K562 (cell line): Measurements from ENCODE around the gene TTC33. TPM values are rescaled to one million over a fixed set of nuclear protein-coding genes. Genes with fewer than 3 reads are reported as not detected.

Experiments
- MTA2 ChIP-seq: fragments of 450-650 bp; IDR thresholded peaks from 2 replicates; pipeline ENCODE4 v1.6.1; 2016; ENCODE audit warnings: low read depth
- MYC ChIP-seq, 2 experiments: fragments of 250-450 bp in 1 of 2; sonication (Bioruptor Pico) in 1 of 2; IDR thresholded peaks; 2 replicates each; pipeline versions ENCODE4 v1.5.1 to v1.6.1; 2012 to 2021; ENCODE audit warnings: low read depth in 2 of 2, borderline replicate concordance in 1 of 2, improper control_type of control experiment in 1 of 2, low read length in 1 of 2, mild to moderate bottlenecking in 1 of 2, moderate library complexity in 1 of 2
- NCOA4 ChIP-seq: fragments of 450-650 bp; IDR thresholded peaks from 2 replicates; pipeline ENCODE4 v1.6.1; 2018; ENCODE audit warnings: mild to moderate bottlenecking; ENCODE audit not compliant: partially characterized antibody
- TFAM ChIP-seq: fragments of 250-450 bp; sonication (Bioruptor Pico); conservative IDR thresholded peaks from 2 replicates; pipeline ENCODE4 v1.5.0; 2021; ENCODE audit warnings: mild to moderate bottlenecking, moderate library complexity
- XRCC3 ChIP-seq: fragments of 450-650 bp; IDR thresholded peaks from 2 replicates; pipeline ENCODE4 v1.6.1; 2017; ENCODE audit warnings: mild to moderate bottlenecking, moderate library complexity
- ZFP30 ChIP-seq: fragments of 250-450 bp; sonication (Bioruptor Pico); IDR thresholded peaks from 2 replicates; pipeline ENCODE4 v1.8.0; 2022; ENCODE audit warnings: moderate library complexity, mild to moderate bottlenecking, inconsistent platforms, borderline replicate concordance
- ZNF134 ChIP-seq: fragments of 250-450 bp; sonication (Bioruptor Pico); conservative IDR thresholded peaks from 2 replicates; pipeline ENCODE4 v1.4.0; 2020
- ZNF232 ChIP-seq: sonication (generic); formaldehyde crosslinking; IDR thresholded peaks from 2 replicates; pipeline ENCODE4 v1.8.0; 2022; ENCODE audit warnings: mild to moderate bottlenecking, missing genetic modification reagents
- polyA plus RNA-seq, 8 experiments: library from polyadenylated mRNA; depleted of rRNA in 4 of 8; stranded (reverse) in 5 of 8; unstranded in 3 of 8; fragments of >200 nt; fragmentation: Nextera tagmentation in 2 of 8; fragmentation: Illumina TruSeq in 1 of 8; extraction: Ambion mirVana in 2 of 8; extraction: Trizol in 1 of 8; gene quantifications; 2 replicates each; pipeline versions ENCODE4 v1.2.1 to v1.2.3, GENCODE V29; 2011 to 2014; ENCODE audit warnings: inconsistent platforms in 1 of 8, missing spikeins in 1 of 8
- total RNA-seq, 7 experiments: library from RNA; depleted of rRNA in 6 of 7; stranded (reverse); fragments of >200 nt in 6 of 7; fragmentation: Illumina TruSeq in 2 of 7; extraction: Trizol in 2 of 7; gene quantifications; 2 replicates each; pipeline versions ENCODE4 v1.2.1 to v1.2.3, GENCODE V29; 2011 to 2021; ENCODE audit warnings: low replicate concordance in 1 of 7
- TF ChIP-seq, protein P1 (sequence below): fragments of 250-450 bp; sonication (Bioruptor Pico); IDR thresholded peaks from 2 replicates; pipeline ENCODE4 v1.4.0; 2020; ENCODE audit warnings: mild to moderate bottlenecking, moderate library complexity, borderline replicate concordance
- TF ChIP-seq, protein P2 (sequence below): fragments of 450-650 bp; IDR thresholded peaks from 2 replicates; pipeline ENCODE4 v1.6.1; 2016; ENCODE audit warnings: mild to moderate bottlenecking, moderate library complexity
- TF ChIP-seq, protein P3 (sequence below): fragments of 250-450 bp; sonication (Bioruptor Pico); IDR thresholded peaks from 2 replicates; pipeline ENCODE4 v1.8.0; 2021; ENCODE audit warnings: borderline replicate concordance, mild to moderate bottlenecking, moderate library complexity; ENCODE audit not compliant: poor library complexity, severe bottlenecking

TTC33 gene
- total and polyA plus RNA-seq, 9 of the 15 experiments (the other 6 are each of a cell fraction or from before 2014, with no cell fraction given): 11.5 to 24.9 (median 21.1) TPM

GRCh38 chr5:40584054-40584453 is 171.7 kb downstream of the TTC33 start (continued):
- TF ChIP-seq MYC (IDR thresholded peaks at IDR 0.05; ENCODE audit: low read depth, low read length): no peak
- TF ChIP-seq MYC (CRISPR knock-in tag; IDR thresholded peaks at IDR 0.05; ENCODE audit: borderline replicate concordance, low read depth): no peak
- no peak for TF ChIP-seq ZFP30 (CRISPR knock-in tag)
- TF ChIP-seq NCOA4: no peak
- TF ChIP-seq MTA2: no peak
- no peak for TF ChIP-seq XRCC3
- TF ChIP-seq, protein P1, sequence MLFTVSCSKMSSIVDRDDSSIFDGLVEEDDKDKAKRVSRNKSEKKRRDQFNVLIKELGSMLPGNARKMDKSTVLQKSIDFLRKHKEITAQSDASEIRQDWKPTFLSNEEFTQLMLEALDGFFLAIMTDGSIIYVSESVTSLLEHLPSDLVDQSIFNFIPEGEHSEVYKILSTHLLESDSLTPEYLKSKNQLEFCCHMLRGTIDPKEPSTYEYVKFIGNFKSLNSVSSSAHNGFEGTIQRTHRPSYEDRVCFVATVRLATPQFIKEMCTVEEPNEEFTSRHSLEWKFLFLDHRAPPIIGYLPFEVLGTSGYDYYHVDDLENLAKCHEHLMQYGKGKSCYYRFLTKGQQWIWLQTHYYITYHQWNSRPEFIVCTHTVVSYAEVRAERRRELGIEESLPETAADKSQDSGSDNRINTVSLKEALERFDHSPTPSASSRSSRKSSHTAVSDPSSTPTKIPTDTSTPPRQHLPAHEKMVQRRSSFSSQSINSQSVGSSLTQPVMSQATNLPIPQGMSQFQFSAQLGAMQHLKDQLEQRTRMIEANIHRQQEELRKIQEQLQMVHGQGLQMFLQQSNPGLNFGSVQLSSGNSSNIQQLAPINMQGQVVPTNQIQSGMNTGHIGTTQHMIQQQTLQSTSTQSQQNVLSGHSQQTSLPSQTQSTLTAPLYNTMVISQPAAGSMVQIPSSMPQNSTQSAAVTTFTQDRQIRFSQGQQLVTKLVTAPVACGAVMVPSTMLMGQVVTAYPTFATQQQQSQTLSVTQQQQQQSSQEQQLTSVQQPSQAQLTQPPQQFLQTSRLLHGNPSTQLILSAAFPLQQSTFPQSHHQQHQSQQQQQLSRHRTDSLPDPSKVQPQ (CRISPR knock-in tag): no peak
- no peak for TF ChIP-seq TFAM (CRISPR knock-in tag)
- no peak for TF ChIP-seq ZNF134 (CRISPR knock-in tag)
- TF ChIP-seq, protein P2, sequence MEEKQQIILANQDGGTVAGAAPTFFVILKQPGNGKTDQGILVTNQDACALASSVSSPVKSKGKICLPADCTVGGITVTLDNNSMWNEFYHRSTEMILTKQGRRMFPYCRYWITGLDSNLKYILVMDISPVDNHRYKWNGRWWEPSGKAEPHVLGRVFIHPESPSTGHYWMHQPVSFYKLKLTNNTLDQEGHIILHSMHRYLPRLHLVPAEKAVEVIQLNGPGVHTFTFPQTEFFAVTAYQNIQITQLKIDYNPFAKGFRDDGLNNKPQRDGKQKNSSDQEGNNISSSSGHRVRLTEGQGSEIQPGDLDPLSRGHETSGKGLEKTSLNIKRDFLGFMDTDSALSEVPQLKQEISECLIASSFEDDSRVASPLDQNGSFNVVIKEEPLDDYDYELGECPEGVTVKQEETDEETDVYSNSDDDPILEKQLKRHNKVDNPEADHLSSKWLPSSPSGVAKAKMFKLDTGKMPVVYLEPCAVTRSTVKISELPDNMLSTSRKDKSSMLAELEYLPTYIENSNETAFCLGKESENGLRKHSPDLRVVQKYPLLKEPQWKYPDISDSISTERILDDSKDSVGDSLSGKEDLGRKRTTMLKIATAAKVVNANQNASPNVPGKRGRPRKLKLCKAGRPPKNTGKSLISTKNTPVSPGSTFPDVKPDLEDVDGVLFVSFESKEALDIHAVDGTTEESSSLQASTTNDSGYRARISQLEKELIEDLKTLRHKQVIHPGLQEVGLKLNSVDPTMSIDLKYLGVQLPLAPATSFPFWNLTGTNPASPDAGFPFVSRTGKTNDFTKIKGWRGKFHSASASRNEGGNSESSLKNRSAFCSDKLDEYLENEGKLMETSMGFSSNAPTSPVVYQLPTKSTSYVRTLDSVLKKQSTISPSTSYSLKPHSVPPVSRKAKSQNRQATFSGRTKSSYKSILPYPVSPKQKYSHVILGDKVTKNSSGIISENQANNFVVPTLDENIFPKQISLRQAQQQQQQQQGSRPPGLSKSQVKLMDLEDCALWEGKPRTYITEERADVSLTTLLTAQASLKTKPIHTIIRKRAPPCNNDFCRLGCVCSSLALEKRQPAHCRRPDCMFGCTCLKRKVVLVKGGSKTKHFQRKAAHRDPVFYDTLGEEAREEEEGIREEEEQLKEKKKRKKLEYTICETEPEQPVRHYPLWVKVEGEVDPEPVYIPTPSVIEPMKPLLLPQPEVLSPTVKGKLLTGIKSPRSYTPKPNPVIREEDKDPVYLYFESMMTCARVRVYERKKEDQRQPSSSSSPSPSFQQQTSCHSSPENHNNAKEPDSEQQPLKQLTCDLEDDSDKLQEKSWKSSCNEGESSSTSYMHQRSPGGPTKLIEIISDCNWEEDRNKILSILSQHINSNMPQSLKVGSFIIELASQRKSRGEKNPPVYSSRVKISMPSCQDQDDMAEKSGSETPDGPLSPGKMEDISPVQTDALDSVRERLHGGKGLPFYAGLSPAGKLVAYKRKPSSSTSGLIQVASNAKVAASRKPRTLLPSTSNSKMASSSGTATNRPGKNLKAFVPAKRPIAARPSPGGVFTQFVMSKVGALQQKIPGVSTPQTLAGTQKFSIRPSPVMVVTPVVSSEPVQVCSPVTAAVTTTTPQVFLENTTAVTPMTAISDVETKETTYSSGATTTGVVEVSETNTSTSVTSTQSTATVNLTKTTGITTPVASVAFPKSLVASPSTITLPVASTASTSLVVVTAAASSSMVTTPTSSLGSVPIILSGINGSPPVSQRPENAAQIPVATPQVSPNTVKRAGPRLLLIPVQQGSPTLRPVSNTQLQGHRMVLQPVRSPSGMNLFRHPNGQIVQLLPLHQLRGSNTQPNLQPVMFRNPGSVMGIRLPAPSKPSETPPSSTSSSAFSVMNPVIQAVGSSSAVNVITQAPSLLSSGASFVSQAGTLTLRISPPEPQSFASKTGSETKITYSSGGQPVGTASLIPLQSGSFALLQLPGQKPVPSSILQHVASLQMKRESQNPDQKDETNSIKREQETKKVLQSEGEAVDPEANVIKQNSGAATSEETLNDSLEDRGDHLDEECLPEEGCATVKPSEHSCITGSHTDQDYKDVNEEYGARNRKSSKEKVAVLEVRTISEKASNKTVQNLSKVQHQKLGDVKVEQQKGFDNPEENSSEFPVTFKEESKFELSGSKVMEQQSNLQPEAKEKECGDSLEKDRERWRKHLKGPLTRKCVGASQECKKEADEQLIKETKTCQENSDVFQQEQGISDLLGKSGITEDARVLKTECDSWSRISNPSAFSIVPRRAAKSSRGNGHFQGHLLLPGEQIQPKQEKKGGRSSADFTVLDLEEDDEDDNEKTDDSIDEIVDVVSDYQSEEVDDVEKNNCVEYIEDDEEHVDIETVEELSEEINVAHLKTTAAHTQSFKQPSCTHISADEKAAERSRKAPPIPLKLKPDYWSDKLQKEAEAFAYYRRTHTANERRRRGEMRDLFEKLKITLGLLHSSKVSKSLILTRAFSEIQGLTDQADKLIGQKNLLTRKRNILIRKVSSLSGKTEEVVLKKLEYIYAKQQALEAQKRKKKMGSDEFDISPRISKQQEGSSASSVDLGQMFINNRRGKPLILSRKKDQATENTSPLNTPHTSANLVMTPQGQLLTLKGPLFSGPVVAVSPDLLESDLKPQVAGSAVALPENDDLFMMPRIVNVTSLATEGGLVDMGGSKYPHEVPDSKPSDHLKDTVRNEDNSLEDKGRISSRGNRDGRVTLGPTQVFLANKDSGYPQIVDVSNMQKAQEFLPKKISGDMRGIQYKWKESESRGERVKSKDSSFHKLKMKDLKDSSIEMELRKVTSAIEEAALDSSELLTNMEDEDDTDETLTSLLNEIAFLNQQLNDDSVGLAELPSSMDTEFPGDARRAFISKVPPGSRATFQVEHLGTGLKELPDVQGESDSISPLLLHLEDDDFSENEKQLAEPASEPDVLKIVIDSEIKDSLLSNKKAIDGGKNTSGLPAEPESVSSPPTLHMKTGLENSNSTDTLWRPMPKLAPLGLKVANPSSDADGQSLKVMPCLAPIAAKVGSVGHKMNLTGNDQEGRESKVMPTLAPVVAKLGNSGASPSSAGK: no peak
- TF ChIP-seq, protein P3, sequence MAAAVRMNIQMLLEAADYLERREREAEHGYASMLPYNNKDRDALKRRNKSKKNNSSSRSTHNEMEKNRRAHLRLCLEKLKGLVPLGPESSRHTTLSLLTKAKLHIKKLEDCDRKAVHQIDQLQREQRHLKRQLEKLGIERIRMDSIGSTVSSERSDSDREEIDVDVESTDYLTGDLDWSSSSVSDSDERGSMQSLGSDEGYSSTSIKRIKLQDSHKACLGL (CRISPR knock-in tag): no peak
- TF ChIP-seq ZNF232 (CRISPR knock-in tag): no peak
- TF ChIP-seq, all 486 proteins: peak for 0
